ENCODE measurements around the gene FAN1. TPM values are rescaled to one million over a fixed set of nuclear protein-coding genes. Genes with fewer than 3 reads are reported as not detected.

Gene FAN1
- total RNA-seq, 1 experiment from 2014 or later, result 14.7 TPM

DNA sequence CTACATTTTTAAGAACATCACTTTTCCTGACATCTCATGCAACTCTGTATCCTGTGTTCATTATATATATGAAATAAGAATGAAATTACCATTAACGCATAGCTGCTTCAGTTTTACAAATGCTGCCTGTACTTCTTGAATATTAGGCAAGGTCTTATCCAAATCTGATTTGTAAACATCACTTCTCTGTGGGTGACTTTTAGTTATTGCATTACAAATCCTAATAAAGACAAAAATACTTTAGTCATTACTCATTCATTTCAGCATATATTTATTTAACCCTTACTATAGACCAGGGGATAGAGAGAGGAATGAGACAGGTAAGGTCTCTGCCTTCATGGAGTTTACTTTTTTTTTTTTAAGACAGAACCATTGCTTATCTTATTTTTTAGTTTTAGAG is 51.0 kb downstream of the FAN1 start:
- DNase-seq (ENCODE audit: low read depth), result no peak

DNA sequence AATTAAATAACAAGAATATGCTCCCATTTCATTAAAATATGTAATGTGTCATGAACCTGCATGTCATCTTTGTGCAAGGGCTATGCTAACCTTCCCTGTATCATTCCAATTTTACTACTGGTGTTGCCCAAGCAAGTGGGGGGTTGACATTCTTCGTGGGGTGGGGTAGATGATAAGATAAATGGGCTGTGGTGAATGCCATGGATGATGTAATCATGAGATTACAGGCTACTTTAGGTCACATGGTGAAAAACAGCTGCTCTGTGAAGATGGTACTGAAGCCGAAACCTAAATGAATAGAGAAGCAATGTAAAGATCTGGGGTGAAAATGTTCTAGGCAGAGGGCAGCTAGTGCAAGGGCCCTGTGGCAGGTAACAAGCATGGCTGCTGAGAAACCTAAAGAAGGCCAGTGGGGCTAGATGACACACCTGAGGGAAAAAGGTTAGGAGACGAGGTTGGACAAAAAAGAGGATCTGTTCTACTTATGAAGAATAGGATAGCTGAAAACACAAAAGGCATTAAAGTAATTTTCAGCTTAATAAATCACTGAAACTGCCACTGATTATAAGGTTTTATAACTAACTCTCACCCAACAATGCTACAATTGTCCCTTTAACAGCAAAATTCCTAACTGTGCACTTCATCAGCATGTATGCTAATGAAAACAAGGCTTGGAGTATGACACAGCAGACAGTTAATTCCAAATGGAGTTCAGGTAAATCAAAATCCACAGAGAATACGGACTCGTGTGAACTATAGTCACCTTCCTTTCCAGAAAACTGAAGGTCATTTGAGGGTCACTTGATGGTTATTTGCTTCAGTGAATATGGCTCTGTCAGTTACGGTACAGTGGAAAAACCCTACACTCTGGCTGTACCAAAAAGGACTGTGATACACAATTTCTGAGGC is 52.8 kb downstream of the FAN1 start:
- DNase-seq (ENCODE audit: low read depth), result no peak

DNA sequence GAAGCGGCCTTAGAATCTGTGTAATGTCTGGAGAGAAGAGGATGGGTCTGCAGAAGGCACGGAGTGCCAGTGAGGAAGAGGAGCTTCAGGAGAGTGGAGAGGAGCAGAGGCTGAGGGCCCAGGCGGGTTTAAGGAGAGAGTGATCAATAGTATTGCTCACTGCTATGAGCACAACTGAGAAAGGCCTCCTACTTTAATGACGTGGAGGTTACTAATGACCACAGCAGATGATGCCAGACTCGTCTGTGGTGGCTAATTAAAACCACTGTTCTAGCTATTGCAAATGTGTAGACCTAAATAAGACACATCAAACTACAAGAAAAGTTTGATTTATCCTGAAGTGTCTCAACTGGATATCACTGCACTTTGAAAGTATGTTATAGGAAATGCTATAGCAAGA is 54.5 kb downstream of the FAN1 start:
- no peak for DNase-seq (ENCODE audit: low read depth)

DNA sequence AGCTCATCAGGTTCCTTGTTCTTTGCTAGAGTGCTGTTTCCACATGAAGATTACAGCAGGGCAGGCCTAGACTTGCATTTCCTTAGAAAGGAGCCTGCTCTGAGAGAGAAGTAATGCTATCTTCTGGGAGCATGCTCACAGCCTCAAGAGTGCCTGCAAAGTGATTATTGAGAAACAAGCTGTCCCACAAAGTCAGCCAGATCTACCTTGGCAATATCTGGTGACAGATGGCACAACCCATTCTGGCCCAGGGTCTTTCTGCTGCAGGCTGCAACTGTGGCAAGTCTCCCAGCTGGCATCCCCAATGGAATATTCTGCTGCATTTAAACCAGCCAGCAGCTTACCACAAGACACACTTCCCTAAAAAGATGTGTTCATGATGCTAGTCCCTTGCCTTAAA is 58.4 kb downstream of the FAN1 start:
- no peak for DNase-seq (ENCODE audit: low read depth)

DNA sequence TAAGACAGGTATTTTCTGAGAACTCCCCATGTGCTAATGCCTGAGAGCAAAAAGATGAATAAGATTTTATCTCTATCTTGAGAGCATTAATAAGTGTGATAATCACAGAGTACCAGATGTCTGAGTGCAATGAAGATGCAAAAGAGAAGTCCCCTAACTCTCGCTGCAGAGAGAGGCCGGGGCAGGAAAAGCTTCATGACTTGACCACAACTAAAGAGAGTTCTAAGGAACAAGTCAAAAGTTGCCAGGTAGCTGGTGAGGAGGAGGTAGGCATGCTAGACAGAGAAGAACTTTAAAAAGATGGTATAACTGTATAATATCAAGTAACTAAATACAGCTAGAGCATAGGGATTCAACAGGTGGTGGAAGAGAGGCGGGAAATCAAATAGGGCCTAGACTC is 58.9 kb downstream of the FAN1 start:
- no peak for DNase-seq (ENCODE audit: low read depth)

DNA sequence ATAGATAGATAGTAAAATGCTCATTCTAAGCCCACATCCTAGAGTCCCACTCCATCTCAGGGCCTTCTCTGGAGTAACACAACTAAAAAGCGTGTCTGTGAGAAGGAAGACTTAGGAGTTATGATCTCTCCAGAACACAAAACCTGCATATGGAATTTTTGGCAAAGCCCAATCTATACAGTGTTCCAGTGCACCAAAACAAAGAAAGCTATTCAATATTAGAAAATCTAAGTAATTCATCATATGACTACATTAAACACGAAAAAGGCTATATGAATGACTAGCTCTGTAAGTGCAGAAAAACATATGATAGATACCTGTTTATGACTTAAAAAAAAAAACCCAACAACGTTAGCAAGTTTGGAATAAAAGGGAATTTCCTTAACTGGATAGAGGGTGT is 60.0 kb downstream of the FAN1 start:
- DNase-seq (ENCODE audit: low read depth), result no peak

DNA sequence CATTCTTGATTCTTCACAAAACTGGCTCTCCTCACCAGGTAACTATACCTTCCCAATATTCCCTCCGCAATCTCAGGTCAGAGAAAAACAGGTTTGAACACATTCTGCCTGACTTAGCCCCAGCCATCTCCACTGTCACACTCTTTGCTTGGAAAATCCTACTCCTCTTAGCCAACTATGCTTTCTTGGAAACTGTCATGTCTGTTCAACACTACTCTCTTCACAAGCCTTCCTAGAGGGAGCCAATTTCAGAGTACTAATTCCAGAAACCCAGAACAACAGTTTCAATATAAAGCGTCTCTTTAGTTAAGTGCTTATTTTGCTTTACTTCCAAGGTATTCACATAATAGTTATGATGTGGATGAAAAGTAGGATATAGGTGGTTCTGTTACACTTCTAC is 66.0 kb downstream of the FAN1 start:
- DNase-seq (ENCODE audit: low read depth), result no peak

DNA sequence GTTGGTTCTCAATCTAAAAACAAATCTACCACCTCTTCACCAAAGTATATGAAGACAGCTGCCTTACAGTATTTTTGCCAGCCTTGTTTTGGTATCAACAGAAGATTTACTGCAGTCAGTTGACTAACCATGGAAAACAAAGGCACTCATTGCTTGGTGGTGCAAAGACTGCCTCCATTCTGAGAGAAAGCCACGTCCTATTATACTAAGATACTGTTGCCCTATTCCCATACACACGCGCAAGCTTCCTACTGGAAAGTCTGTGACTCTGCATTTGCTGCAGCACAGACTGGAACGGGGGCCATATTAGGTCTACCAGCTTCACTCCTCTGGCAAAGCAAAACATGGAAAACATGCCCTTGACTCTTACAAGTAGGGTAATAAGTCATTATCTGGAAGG is 69.7 kb downstream of the FAN1 start:
- DNase-seq (ENCODE audit: low read depth), result no peak

DNA sequence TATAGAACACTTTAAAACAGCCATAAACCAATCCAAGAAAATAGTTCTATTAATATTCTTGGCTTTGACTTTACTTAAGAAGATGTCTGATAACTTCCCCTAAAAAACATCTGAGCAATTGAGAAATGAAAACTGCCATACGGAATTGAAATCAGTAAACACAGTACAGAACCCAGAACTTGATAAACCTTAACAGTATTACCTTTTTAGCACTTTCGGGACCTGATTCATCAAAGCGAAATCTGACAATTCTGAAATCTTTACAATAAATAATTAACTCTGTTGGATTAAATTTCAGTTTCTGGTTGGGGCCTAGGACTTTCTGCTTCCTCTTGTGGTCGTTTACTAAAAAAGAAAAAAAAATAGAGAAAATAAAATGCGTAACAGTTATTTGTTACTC is 70.4 kb downstream of the FAN1 start:
- no peak for DNase-seq (ENCODE audit: low read depth)

DNA sequence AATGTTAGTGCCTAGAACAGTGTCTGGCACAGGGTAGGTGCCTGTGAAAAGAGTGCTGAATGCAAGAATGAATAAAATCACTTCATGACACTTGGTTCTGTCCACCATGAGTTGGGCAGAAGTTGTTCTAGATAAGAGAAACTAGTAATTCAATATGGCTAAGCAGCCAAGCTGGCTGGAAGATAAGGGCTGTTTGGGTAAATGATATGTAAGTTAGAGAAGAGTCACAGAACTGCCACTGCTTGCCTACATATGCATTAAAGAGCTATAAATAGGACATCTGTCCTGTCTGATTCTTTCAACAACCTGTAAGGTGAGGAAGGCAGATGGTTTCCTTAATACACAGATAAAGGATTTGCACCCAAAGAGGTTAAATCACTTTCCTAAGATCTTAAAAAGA is 74.6 kb downstream of the FAN1 start:
- no peak for DNase-seq (ENCODE audit: low read depth)

DNA sequence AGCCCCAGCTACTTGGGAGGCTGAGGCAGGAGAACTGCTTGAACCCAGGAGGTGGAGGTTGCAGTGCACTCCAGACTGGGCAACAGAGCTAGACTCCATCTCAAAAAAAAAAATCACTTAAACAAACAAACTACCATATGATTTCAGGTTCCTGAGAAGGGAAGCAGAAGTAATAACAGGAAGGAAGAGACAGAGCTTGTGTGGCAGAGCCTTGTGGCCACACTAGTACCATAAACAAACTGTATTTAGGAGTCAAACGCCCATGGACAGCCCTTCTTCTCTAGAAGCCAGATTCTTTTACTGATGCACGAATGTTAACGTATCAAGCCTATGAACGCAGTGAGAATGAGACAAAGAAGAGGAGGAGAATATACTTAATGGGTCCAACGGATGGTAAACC is 75.7 kb downstream of the FAN1 start:
- DNase-seq (ENCODE audit: low read depth), result no peak

DNA sequence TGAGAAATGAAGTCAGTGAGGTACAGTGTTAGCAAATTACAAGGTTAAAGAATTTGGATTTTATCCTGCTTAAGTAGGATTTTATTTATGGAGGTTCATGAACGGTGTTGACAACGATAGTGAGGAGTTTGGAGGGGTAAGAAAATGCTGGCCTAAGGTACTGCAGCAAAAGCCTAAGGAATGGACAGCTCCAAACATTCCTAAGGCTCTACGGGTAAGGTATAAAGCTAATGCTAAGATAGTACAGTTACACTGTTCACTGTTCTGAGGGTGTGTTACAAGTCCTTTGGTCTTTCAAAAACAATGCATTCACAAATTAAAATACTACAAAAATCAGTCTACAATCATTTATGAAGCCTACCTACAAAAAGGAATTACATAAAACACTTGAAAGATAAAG is 80.4 kb downstream of the FAN1 start:
- no peak for DNase-seq (ENCODE audit: low read depth)

DNA sequence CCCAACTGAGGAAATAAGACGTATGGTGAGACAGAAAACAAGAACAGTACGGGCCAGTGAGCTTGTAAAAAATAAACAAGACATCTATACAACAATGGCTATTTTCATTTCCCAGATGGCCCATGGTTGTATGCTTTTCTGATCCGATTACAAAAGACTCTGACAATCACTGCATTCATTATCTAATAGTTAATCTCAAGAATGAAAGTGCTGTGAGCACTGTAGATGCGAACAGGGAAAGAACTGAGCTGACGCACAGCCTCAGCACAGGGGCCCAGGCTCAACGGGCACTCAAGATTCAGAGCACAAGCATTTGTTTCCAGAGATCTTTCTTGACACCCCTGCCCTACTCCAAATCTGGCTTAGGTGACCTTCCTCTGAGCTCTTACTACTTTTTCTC is 80.8 kb downstream of the FAN1 start:
- DNase-seq (ENCODE audit: low read depth), result no peak

DNA sequence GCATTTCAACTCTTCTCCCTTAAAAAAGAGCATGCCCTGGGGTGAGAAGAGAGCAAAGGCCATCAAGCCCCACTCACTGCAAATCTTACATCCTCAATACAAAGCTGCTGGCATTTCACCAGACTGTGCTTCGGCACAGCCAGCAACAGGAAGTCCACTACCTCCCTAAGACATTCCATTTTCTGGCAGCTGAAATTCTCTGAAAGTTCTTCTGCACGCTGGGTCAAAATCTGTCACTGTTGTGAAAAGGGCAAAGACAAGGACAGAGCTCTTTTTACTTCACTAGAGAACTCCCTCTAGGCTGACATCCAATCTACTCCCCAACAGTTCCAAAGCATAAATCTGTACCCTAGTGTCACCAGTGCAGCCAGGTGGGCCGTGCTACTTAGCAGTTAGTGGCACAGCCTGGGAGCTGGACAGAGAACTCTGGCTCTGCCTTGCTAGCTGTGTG is 81.4 kb downstream of the FAN1 start:
- DNase-seq (ENCODE audit: low read depth), result no peak

DNA sequence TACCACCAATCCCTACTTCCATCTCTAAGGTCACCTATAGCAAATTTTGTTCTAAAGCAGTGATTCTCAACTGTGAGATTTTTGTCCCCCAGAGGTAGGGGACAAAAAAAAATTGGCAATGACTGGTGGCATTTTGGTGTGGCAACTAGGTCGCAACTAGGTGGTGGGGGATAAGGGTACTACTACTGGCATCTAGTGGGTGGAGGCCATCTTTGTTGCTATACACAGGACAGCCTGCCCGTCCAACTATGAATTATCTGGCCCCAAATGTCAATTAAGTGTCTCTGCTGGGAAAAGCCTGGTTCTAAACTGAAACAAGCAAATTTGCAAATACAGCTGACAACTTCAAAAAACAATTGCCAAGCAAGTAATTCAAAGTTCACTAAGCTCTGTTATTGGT is 86.3 kb downstream of the FAN1 start:
- no peak for DNase-seq (ENCODE audit: low read depth)

DNA sequence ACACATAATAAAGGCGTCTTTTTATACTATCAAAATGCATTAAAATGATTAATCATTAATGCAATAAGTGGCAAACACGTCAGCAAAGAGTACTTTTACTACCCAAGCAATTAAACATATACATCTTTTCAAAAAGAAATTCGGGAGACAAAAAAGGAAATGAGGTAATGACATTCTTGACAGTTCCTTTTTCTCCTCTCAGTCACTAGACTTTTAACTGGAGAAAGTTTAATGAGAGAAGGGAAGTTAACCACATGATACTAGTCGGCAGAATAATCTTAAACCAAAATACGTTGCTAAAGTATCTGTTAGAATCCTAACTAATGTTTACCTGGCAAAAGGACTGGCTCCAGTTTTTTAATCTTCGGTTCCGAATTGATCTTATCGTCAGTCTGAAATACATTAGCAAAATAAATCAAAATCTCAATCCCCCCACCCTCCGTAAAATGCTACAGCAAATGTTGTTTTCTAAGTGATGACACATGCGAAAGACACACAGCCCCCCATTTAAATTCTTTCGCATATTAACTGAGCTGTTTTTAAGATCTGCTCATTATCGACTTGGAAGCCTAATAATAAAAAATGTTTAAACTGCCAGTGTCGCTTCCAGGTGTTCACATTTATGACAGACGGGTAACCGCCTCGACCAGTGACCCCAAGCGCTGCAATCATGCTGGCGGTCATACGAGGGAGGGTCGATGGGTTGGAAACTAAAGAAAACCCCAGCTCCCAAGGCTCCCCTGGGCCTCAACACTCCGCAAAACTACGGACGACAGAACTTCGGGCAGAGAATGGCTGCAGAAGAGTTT is 86.9 kb downstream of the FAN1 start:
- no peak for DNase-seq (ENCODE audit: low read depth)

DNA sequence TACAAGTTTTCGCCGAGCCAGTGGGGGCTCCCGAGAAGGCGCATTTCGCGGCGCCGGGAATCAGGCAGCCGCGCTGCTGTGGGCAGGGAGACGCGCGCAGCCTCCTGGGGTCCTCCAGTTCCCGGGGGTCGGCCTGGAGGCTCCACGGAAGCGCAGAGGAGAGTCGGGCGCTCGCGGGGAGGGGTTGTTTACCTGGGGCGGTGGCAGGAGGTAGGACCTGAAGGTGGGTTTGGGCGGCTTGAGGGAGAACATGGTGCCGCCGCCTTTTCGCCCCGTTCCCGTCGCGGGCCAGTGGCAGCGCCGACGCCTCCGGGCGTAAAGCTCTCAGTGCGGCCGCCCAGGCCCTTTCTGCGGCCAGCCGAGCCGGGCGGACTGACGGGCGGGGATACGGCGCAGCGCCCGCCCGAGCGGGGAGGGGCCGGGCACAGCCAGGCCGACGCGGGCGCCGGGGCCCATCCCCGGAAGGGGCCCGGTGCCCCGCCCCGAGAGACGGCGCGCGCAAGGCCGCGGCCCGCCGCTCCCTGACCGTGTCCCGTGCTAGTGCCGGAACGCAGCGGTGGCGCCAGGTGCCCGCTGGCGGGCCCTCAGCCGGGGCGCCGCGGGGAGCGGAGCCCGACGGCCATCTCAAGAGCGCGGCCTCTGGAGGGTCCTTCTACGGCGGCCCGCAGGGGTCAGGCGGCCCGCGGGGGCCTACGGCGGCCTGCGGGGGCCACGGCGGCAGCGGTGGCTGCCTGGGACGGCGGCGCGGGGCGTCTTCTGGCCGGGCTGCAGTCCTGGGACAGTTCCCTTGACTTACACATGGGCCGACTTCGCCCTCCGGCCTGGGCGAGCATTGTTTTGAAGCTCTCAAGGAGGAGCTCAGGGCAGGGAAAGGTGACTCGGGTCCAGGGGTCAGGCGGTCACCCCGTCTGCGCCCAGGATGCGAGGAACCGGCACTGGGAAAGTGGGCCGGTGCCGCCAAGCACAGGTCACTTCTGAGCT is 87.8 kb downstream of the FAN1 start, which contains the start of gene MTMR10:
Gene MTMR10 (minus strand): TSS at position 374 of the 981 bp plus-strand sequence. CDS start 122 bp downstream, at position 252.
- peak; percentile 69 for DNase-seq (ENCODE audit: low read depth)

DNA sequence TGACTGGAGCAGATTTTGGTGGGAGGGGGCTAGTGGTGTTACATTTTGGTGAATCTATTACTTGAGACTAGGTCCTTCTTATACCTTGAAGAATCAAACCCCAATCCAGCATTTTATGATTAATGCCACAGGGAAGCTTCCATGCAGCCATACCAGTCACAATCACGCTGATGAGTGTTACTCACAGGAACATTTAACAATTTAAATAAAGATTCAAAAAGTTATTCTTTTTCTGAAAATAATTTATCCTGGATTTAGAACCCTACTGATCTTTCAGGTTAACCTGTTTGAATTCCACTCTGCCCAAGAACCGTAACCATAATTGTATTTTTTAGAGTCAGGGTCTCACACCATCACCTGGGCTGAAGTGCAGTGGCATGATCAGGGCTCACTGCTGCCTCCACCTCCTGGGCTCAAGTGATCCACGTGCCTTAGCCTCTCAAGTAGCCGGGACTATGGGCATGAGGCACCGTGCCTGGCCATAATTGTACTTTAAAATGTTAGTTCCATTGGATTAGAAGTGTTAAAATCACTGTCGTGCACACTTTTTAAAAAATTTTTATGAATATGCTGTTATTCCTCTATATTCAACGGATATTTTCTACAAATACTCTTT is 88.6 kb downstream of the FAN1 start:
- no peak for DNase-seq (ENCODE audit: low read depth)
